ENCODE results near the gene ANKRD23.

The ANKRD23 gene

GRCh38 chr2:96826546-96827278 is 17.1 kb downstream of the ANKRD23 start:
- FAIRE-seq (no peak), DNase-seq (ENCODE audit: insufficient read length, low spot score) (no peak)
- TF ChIP-seq POLR2A (IDR thresholded peaks at IDR 0.05; ENCODE audit: low read depth, low read length), result no peak

- no peak for TF ChIP-seq POLR2A (IDR thresholded peaks at IDR 0.05; ENCODE audit: low read depth, low read length)
- FAIRE-seq, result no peak
- no peak for DNase-seq (ENCODE audit: insufficient read length, low spot score)
Observed at GRCh38 chr2:96825057-96825456, 18.8 kb downstream of the ANKRD23 start.

- DNase-seq (ENCODE audit: insufficient read length, low spot score) (no peak), FAIRE-seq (no peak)
- no peak for TF ChIP-seq POLR2A (IDR thresholded peaks at IDR 0.05; ENCODE audit: low read depth, low read length)
Observed at GRCh38 chr2:96824079-96824870, 19.5 kb downstream of the ANKRD23 start.

GRCh38 chr2:96823198-96823597 is 20.6 kb downstream of the ANKRD23 start:
- DNase-seq (ENCODE audit: insufficient read length, low spot score), result no peak
- TF ChIP-seq POLR2A (IDR thresholded peaks at IDR 0.05; ENCODE audit: low read depth, low read length), result no peak
- FAIRE-seq, result no peak

- DNase-seq (ENCODE audit: insufficient read length, low spot score), result no peak
- FAIRE-seq, result no peak
- TF ChIP-seq POLR2A (IDR thresholded peaks at IDR 0.05; ENCODE audit: low read depth, low read length), result no peak
Observed at GRCh38 chr2:96822786-96823185, 21.0 kb downstream of the ANKRD23 start.

- DNase-seq (ENCODE audit: insufficient read length, low spot score), result no peak
- TF ChIP-seq POLR2A (IDR thresholded peaks at IDR 0.05; ENCODE audit: low read depth, low read length), result no peak
- no peak for FAIRE-seq
Observed at GRCh38 chr2:96821113-96821675, 22.6 kb downstream of the ANKRD23 start.

- FAIRE-seq (no peak), DNase-seq (ENCODE audit: insufficient read length, low spot score) (no peak)
- no peak for TF ChIP-seq POLR2A (IDR thresholded peaks at IDR 0.05; ENCODE audit: low read depth, low read length)
Observed at GRCh38 chr2:96819876-96820511, 23.8 kb downstream of the ANKRD23 start.

GRCh38 chr2:96819128-96819875 is 24.5 kb downstream of the ANKRD23 start:
- DNase-seq (ENCODE audit: insufficient read length, low spot score) (no peak), FAIRE-seq (no peak)
- no peak for TF ChIP-seq POLR2A (IDR thresholded peaks at IDR 0.05; ENCODE audit: low read depth, low read length)

- no peak for TF ChIP-seq POLR2A (IDR thresholded peaks at IDR 0.05; ENCODE audit: low read depth, low read length)
- DNase-seq (ENCODE audit: insufficient read length, low spot score) (no peak), FAIRE-seq (no peak)
Observed at GRCh38 chr2:96817882-96818281, 25.9 kb downstream of the ANKRD23 start.

- no peak for FAIRE-seq
- no peak for DNase-seq (ENCODE audit: insufficient read length, low spot score)
Observed at GRCh38 chr2:96816836-96817702, 26.8 kb downstream of the ANKRD23 start.

GRCh38 chr2:96816127-96816835 is 27.5 kb downstream of the ANKRD23 start, which contains the start of gene CNNM3:
Gene CNNM3 (plus strand): TSS chr2:96816268. CDS start chr2:96816278, 10 bp downstream.
- peak; percentile 61; the same call in 1 of the 2 replicates for TF ChIP-seq POLR2A (IDR thresholded peaks at IDR 0.05; ENCODE audit: low read depth, low read length)
- FAIRE-seq, result no peak
- peak; percentile 99 for DNase-seq (ENCODE audit: insufficient read length, low spot score)

More at GRCh38 chr2:96816836-96817702, 26.8 kb downstream of the ANKRD23 start:
- no peak for TF ChIP-seq POLR2A (IDR thresholded peaks at IDR 0.05; ENCODE audit: low read depth, low read length)
